Heart right ventricle (tissue), 16 donors: ENCODE measurements around the gene PNO1. TPM values are rescaled to one million over a fixed set of nuclear protein-coding genes. Genes with fewer than 3 reads are reported as not detected.

Source experiments
- ATAC-seq, 8 donors: fragments of 200-7000 bp; cut with Tn5 transposase; one replicate each; pipeline ENCODE4 v1.9.1; 2020; ENCODE audit warnings: mild to moderate bottlenecking in 8 of 8, moderate library complexity in 8 of 8, moderate number of reproducible peaks in 1 of 8
- DNase-seq, 2 donors: peaks; one replicate each; pipeline ENCODE4 v3.0.0-alpha.2; 2020
- H3K27ac ChIP-seq, 10 donors: fragments of 200-600 bp; sonication (generic) in 2 of 10; one replicate each; pipeline versions ENCODE4 v1.5.0 to v1.8.0; 2020 to 2022; ENCODE audit warnings: mild to moderate bottlenecking in 3 of 10
- H3K27me3 ChIP-seq, 7 donors: fragments of 200-600 bp; one replicate each; pipeline ENCODE4 v1.8.0; 2021 to 2022; ENCODE audit warnings: mild to moderate bottlenecking in 2 of 7
- H3K36me3 ChIP-seq, 9 donors: fragments of 200-600 bp; sonication (generic) in 1 of 9; one replicate each; pipeline versions ENCODE4 v1.5.0 to v1.8.0; 2020 to 2022; ENCODE audit warnings: mild to moderate bottlenecking in 2 of 9
- H3K4me1 ChIP-seq, 9 donors: fragments of 200-600 bp; sonication (generic) in 1 of 9; one replicate each; pipeline versions ENCODE4 v1.5.0 to v1.8.0; 2020 to 2022; ENCODE audit warnings: mild to moderate bottlenecking in 4 of 9
- H3K4me3 ChIP-seq, 10 donors: fragments of 200-600 bp; sonication (generic) in 2 of 10; one replicate each; pipeline versions ENCODE4 v1.5.0 to v1.8.0; 2020 to 2022; ENCODE audit warnings: mild to moderate bottlenecking in 7 of 10, moderate library complexity in 2 of 10
- H3K9me3 ChIP-seq, 11 donors: fragments of 200-600 bp in 10 of 11; sonication (generic) in 2 of 11; one replicate each; pipeline versions ENCODE4 v1.5.0 to v1.8.0; 2013 to 2022; ENCODE audit warnings: mild to moderate bottlenecking in 2 of 11, control low read depth in 1 of 11, moderate library complexity in 1 of 11
- CTCF ChIP-seq, 9 donors: fragments of 200-600 bp; sonication (generic) in 2 of 9; IDR thresholded peaks; one replicate each; pipeline versions ENCODE4 v1.5.0 to v1.8.0; 2021 to 2022; ENCODE audit warnings: antibody characterized with exemption in 9 of 9, mild to moderate bottlenecking in 5 of 9, moderate library complexity in 1 of 9
- WGBS, 2 donors: extraction: QIAGEN DNeasy Blood & Tissue Kit; methylation state at CpG; one replicate each; pipeline ENCODE4 v1.1.7; 2013; ENCODE audit warnings: inconsistent platforms in 1 of 2; 5-methylcytosine and 5-hydroxymethylcytosine counted together
- intact Hi-C, 10 donors: fragments of 100-400 bp; cut with DNase I; formaldehyde crosslinking; loops; one replicate each; pipeline versions ENCODE4 v1.11.1 to v1.14.2; 2022
- polyA plus RNA-seq, 2 donors: library from polyadenylated mRNA; stranded (reverse); fragments of 200-250 nt; gene quantifications; one replicate each; pipeline ENCODE4 v1.2.3, GENCODE V29; 2013
- total RNA-seq, 10 donors: library from RNA; stranded (reverse); fragmentation: NEBNext Ultra II Directional in 3 of 10; extraction: Animal tissue kit (Norgen Biotek cat#: 25700) in 3 of 10; gene quantifications; one replicate each; pipeline versions ENCODE4 v1.2.1 to v1.2.4, GENCODE V29; 2021 to 2023
- donor health status: Arrhythmogenic right ventricular cardiomyopathy.
- donor health status: ischemic (EF 13 %, LVEDD 7.1; RV severe dilation, severe dysfunction).
- donor health status: healthy with polysubstance abuse.
- donor health status: DM: no; HTN: yes; CAD: no.
- donor health status: DM: no; HTN: no; CAD: no.
- donor health status: ischemic (EF 25% LVEDD 6.9; RV normal size, moderate dysfunction).
- donor health status: ischemic (EF 25% LVEDD 5.7; RV mildly dilated, moderate dysfunction).
- donor health status: healthy.
- donor health status: DM: yes; HTN: yes; CAD: no.
- donor health status: Ischemic cardiomyopathy.
- donor health status: ischemic (EF 35%, LVEDD 5.7; RV mildly dilated, moderate dysfunction).
- donor health status: nonischemic (EF 11% LVEDD 7.7; RV severe dilation, severe dysfunction).
- donor health status: DM: yes; HTN: yes; CAD: no.
- donor health status: PGD.
- donor health status: ischemic (EF 29% LVEDD 5.4; RV normal size, mild dysfunction).
- donor health status: nonischemic (EF 23%, LVEDD 6.1; RV moderate dilation, normal function).

PNO1 gene
- total and polyA plus RNA-seq, 12 donors, result 4.4 to 13.5 (median 8.6) TPM

- no peak for TF ChIP-seq CTCF (IDR thresholded peaks at IDR 0.05)
- intact Hi-C loops, result no loop called here
- Histone ChIP-seq H3K27ac (no peak overlapping the region), H3K4me3 (no peak overlapping the region), H3K27me3 (no peaks in the 10 kb centered on the region), H3K36me3 (no peaks in the 10 kb centered on the region), H3K9me3 (no peaks in the 10 kb centered on the region), H3K4me1 (peaks cover 0 to 13% (median 8%) of the 10 kb centered on the region in 9 donors)
- 79 to 87% methylated on average over 7 of the region's 7 CpGs for WGBS, 2 donors
- DNase-seq, result no peak
- no peak for ATAC-seq
Measured at GRCh38 chr2:68118816-68119215, 38.9 kb upstream of the PNO1 start.

- no peak overlapping the region for H3K4me3 ChIP-seq
- DNase-seq, result no peak
- H3K9me3 ChIP-seq, result no peaks in the 10 kb centered on the region
- H3K4me1 ChIP-seq, result peaks cover 0 to 13% (median 8%) of the 10 kb centered on the region in 9 donors
- 68 to 71% methylated on average over 5 of the region's 5 CpGs for WGBS, 2 donors
- no peak for ATAC-seq
- H3K27ac ChIP-seq, result no peak overlapping the region
- intact Hi-C loops, result no loop called here
- H3K36me3 ChIP-seq, result no peaks in the 10 kb centered on the region
- TF ChIP-seq CTCF (IDR thresholded peaks at IDR 0.05), result no peak
- H3K27me3 ChIP-seq, result no peaks in the 10 kb centered on the region
Measured at GRCh38 chr2:68119504-68119903, 38.2 kb upstream of the PNO1 start.

- DNase-seq, result peak; percentile 86 to 88
- peak in 8 of 9 donors; percentile 92 to 98 (median 98) for TF ChIP-seq CTCF (IDR thresholded peaks at IDR 0.05)
- no peaks in the 10 kb centered on the region for H3K27me3 ChIP-seq
- no peak overlapping the region for H3K27ac ChIP-seq
- H3K4me3 ChIP-seq, result peak overlapping the region in 2 of 10 donors; percentile 5 to 14
- no peaks in the 10 kb centered on the region for H3K9me3 ChIP-seq
- ATAC-seq, result peak in 7 of 8 donors; percentile 64 to 87 (median 84)
- H3K4me1 ChIP-seq, result peaks cover 0 to 13% (median 8%) of the 10 kb centered on the region in 9 donors
- WGBS, 2 donors, result 43 to 48% methylated on average over 16 of the region's 16 CpGs
- intact Hi-C loops, result loop anchor here (1.0 to 10.0 kb wide), 16 partner anchors 70 to 320 kb away; partner anchors contain the start of genes PPP3R1 (in 2 of the 10) and PLEK (in 1 of the 10)
- H3K36me3 ChIP-seq, result peaks cover 0 to 2% (median 0%) of the 10 kb centered on the region in 9 donors
Measured at GRCh38 chr2:68121873-68122679, 35.6 kb upstream of the PNO1 start.

GRCh38 chr2:68122680-68122964 is 35.1 kb upstream of the PNO1 start:
- Histone ChIP-seq H3K27ac (no peak overlapping the region), H3K4me3 (peak overlapping the region in 2 of 10 donors; percentile 5 to 14), H3K9me3 (no peaks in the 10 kb centered on the region), H3K36me3 (peaks cover 0 to 2% (median 0%) of the 10 kb centered on the region in 9 donors), H3K27me3 (no peaks in the 10 kb centered on the region), H3K4me1 (peaks cover 0 to 13% (median 8%) of the 10 kb centered on the region in 9 donors)
- peak in 2 of 9 donors; percentile 5 to 34 for TF ChIP-seq CTCF (IDR thresholded peaks at IDR 0.05)
- ATAC-seq (no peak), DNase-seq (no peak)
- WGBS, 2 donors, result 32% methylated on average over 8 of the region's 8 CpGs
- intact Hi-C loops, result loop anchor here (1.0 to 10.0 kb wide), 16 partner anchors 70 to 320 kb away; partner anchors contain the start of genes PPP3R1 (in 2 of the 10) and PLEK (in 1 of the 10)
